ENCODE data around the gene ARPC5L. TPM values are rescaled to one million over a fixed set of nuclear protein-coding genes. Genes with fewer than 3 reads are reported as not detected.

The ARPC5L gene
- total and polyA plus RNA-seq, 2 of the 13 experiments (the other 11 are each of a cell fraction or from before 2014, with no cell fraction given), result 29.9 to 33.8 TPM

DNA sequence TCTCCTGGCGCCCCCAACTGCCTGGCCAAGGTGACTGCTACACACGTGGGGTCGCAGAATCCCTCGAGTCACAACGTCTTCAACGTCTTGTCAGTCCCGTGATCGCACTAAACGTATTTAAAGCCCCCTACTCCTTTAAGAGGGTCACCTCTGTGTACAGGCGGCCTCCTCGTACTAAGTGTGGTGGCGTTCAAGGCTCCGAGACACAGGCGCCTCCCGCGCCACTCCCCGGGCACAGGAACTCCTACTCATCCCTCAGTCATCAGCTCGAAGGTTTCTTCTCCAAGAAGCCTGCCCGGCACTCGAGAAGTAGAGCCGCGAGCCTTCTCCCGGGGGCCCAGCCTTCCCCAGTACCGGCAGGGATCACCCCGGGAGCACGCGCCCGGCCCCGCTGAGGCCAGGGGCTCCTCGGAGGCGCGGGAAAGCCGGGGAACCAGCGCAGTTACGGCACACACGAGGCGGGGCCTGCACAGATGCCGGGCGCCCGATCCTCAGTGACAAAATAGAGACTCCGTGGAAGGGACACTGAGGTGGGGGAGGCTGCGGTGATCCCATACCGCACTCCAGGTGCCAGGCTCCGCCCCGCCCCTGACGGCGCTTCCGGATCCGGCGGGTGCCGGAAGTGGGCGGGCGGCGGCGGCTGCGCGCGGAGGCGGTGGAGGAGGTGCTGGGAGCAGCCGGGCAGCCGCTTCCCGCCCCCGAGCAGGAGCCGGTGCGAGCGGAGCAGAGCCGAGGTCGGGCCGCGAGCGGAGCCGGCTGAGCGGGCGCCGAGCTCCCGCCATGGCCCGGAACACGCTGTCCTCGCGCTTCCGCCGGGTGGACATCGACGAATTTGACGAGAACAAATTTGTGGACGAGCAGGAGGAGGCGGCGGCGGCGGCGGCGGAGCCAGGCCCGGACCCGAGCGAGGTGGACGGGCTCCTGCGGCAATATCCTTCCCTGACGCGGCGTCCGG lies 6.9 kb downstream of the ARPC5L start (continued):
- TF ChIP-seq ARHGAP35 (CRISPR knock-in tag; IDR thresholded peaks at IDR 0.05; ENCODE audit: borderline replicate concordance), result peak; percentile 42; the same call in 1 of the 2 replicates
- TF ChIP-seq ZNF232 (CRISPR knock-in tag; IDR thresholded peaks at IDR 0.05; ENCODE audit: borderline replicate concordance), result no peak
- peak; percentile 29; the same call in 1 of the 2 replicates for TF ChIP-seq ZNF580 (CRISPR knock-in tag; IDR thresholded peaks at IDR 0.05; ENCODE audit: borderline replicate concordance, low read depth)
- no peak for TF ChIP-seq WIZ (CRISPR knock-in tag; IDR thresholded peaks at IDR 0.05)
- TF ChIP-seq, protein P1, sequence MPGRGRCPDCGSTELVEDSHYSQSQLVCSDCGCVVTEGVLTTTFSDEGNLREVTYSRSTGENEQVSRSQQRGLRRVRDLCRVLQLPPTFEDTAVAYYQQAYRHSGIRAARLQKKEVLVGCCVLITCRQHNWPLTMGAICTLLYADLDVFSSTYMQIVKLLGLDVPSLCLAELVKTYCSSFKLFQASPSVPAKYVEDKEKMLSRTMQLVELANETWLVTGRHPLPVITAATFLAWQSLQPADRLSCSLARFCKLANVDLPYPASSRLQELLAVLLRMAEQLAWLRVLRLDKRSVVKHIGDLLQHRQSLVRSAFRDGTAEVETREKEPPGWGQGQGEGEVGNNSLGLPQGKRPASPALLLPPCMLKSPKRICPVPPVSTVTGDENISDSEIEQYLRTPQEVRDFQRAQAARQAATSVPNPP (CRISPR knock-in tag; IDR thresholded peaks at IDR 0.05), result no peak
- no peak for TF ChIP-seq TOE1 (CRISPR knock-in tag; IDR thresholded peaks at IDR 0.05)
- TF ChIP-seq ARNT2 (CRISPR knock-in tag; IDR thresholded peaks at IDR 0.05; ENCODE audit: low read depth), result no peak
- TF ChIP-seq SIX1 (CRISPR knock-in tag; IDR thresholded peaks at IDR 0.05; ENCODE audit: borderline replicate concordance), result no peak
- no peak; the same call in 1 of the 2 replicates for TF ChIP-seq MIER3 (CRISPR knock-in tag; IDR thresholded peaks at IDR 0.05; ENCODE audit: borderline replicate concordance)
- TF ChIP-seq KAT7 (CRISPR knock-in tag; IDR thresholded peaks at IDR 0.05; ENCODE audit: borderline replicate concordance), result no peak
- TF ChIP-seq REPIN1 (CRISPR knock-in tag; IDR thresholded peaks at IDR 0.05; ENCODE audit: borderline replicate concordance, low read depth), result peak; percentile 30; the same call in 1 of the 2 replicates
- peak; percentile 79; the same call in 1 of the 2 replicates for TF ChIP-seq ZNF619 (CRISPR knock-in tag; IDR thresholded peaks at IDR 0.05)
- TF ChIP-seq ZNF468 (CRISPR knock-in tag; IDR thresholded peaks at IDR 0.05), result no peak
- TF ChIP-seq, protein P2, sequence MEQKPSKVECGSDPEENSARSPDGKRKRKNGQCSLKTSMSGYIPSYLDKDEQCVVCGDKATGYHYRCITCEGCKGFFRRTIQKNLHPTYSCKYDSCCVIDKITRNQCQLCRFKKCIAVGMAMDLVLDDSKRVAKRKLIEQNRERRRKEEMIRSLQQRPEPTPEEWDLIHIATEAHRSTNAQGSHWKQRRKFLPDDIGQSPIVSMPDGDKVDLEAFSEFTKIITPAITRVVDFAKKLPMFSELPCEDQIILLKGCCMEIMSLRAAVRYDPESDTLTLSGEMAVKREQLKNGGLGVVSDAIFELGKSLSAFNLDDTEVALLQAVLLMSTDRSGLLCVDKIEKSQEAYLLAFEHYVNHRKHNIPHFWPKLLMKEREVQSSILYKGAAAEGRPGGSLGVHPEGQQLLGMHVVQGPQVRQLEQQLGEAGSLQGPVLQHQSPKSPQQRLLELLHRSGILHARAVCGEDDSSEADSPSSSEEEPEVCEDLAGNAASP (CRISPR knock-in tag; IDR thresholded peaks at IDR 0.05; ENCODE audit: borderline replicate concordance), result no peak
- no peak for TF ChIP-seq ZNF496 (CRISPR knock-in tag; IDR thresholded peaks at IDR 0.05; ENCODE audit: insufficient replicate concordance)
- TF ChIP-seq, protein P3, sequence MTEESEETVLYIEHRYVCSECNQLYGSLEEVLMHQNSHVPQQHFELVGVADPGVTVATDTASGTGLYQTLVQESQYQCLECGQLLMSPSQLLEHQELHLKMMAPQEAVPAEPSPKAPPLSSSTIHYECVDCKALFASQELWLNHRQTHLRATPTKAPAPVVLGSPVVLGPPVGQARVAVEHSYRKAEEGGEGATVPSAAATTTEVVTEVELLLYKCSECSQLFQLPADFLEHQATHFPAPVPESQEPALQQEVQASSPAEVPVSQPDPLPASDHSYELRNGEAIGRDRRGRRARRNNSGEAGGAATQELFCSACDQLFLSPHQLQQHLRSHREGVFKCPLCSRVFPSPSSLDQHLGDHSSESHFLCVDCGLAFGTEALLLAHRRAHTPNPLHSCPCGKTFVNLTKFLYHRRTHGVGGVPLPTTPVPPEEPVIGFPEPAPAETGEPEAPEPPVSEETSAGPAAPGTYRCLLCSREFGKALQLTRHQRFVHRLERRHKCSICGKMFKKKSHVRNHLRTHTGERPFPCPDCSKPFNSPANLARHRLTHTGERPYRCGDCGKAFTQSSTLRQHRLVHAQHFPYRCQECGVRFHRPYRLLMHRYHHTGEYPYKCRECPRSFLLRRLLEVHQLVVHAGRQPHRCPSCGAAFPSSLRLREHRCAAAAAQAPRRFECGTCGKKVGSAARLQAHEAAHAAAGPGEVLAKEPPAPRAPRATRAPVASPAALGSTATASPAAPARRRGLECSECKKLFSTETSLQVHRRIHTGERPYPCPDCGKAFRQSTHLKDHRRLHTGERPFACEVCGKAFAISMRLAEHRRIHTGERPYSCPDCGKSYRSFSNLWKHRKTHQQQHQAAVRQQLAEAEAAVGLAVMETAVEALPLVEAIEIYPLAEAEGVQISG (CRISPR knock-in tag; IDR thresholded peaks at IDR 0.05), result peak; percentile 69
- TF ChIP-seq, protein P4, sequence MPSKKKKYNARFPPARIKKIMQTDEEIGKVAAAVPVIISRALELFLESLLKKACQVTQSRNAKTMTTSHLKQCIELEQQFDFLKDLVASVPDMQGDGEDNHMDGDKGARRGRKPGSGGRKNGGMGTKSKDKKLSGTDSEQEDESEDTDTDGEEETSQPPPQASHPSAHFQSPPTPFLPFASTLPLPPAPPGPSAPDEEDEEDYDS (CRISPR knock-in tag; IDR thresholded peaks at IDR 0.05), result peak; percentile 58; the same call in 1 of the 2 replicates
- no peak; the same call in 1 of the 2 replicates for TF ChIP-seq SATB2 (CRISPR knock-in tag; IDR thresholded peaks at IDR 0.05)
- no peak for TF ChIP-seq MED1 (CRISPR knock-in tag; IDR thresholded peaks at IDR 0.05)
- no peak for TF ChIP-seq RNF219 (CRISPR knock-in tag; IDR thresholded peaks at IDR 0.05)
